Frontal cortex (tissue), 1 donor: Measurements from ENCODE around the gene COG6. TPM values are rescaled to one million over a fixed set of nuclear protein-coding genes. Genes with fewer than 3 reads are reported as not detected.

ENCODE experiments used
- small RNA-seq: library from RNA; depleted of rRNA; stranded (forward); fragments of <200 nt; gene quantifications from one replicate; pipeline ENCODE3, GENCODE V24; 2014
- total RNA-seq: library from RNA; depleted of rRNA; stranded (reverse); fragments of >200 nt; gene quantifications from one replicate; pipeline ENCODE4 v1.2.3, GENCODE V29; 2014

COG6 gene
- total RNA-seq, 1 donor from 2014 or later = 44.4 TPM

Small RNA genes lying within 50 kb of the gene (small RNA-seq; reads per million reads assigned to genes)
- gene MIR4305 = not detected
- gene RNY4P14 = not detected

Other genes starting within 250 kb of the COG6 start
- 24.5 TPM for gene LHFPL6, start 52.5 kb upstream of the COG6 start, total RNA-seq